Tibial artery (tissue), 4 donors: ENCODE data around the gene AIF1L.

Experiments used
- DNase-seq, 2 donors: peaks; one replicate each; pipeline ENCODE4 v3.0.0-alpha.2; 2019
- H3K27ac ChIP-seq, 2 donors: fragments of 200-600 bp; sonication (generic) in 1 of 2; 1 replicate in 1 of 2; 2 replicates in 1 of 2; pipeline ENCODE4 v1.5.1; 2018 to 2019; ENCODE audit warnings: mild to moderate bottlenecking in 1 of 2
- H3K27me3 ChIP-seq, 2 donors: fragments of 200-600 bp; sonication (generic) in 1 of 2; one replicate each; pipeline versions ENCODE4 v1.5.1 to v1.6.0; 2016 to 2019
- H3K36me3 ChIP-seq, 3 donors: fragments of 200-600 bp; sonication (generic) in 2 of 3; one replicate each; pipeline ENCODE4 v1.5.1; 2016 to 2019; ENCODE audit warnings: mild to moderate bottlenecking in 2 of 3
- H3K4me1 ChIP-seq, 4 donors: fragments of 200-600 bp; sonication (generic) in 2 of 4; 1 replicate in 3 of 4; 2 replicates in 1 of 4; pipeline ENCODE4 v1.5.1; 2016 to 2019
- H3K4me3 ChIP-seq, 2 donors: fragments of 200-600 bp; sonication (generic) in 1 of 2; 1 replicate in 1 of 2; 2 replicates in 1 of 2; pipeline ENCODE4 v1.5.1; 2018 to 2019; ENCODE audit warnings: mild to moderate bottlenecking in 2 of 2
- H3K9me3 ChIP-seq, 3 donors: fragments of 200-600 bp; sonication (generic) in 1 of 3; one replicate each; pipeline ENCODE4 v1.5.1; 2016 to 2019
- intact Hi-C: fragments of 100-400 bp; cut with DNase I; formaldehyde crosslinking; loops from one replicate; pipeline ENCODE4 v1.15.0; 2023; ENCODE audit warnings: low total_unique reads
- TF ChIP-seq, protein P1 (sequence below), 2 experiments: fragments of 200-600 bp in 1 of 2; fragments of 450-650 bp in 1 of 2; IDR thresholded peaks; one replicate each; pipeline ENCODE4 v1.5.1; 2017 to 2019; ENCODE audit warnings: antibody characterized with exemption in 2 of 2, mild to moderate bottlenecking in 1 of 2, moderate library complexity in 1 of 2

Gene AIF1L

GRCh38 chr9:131087354-131087893, 8.9 kb upstream of the AIF1L start:
- Histone ChIP-seq H3K4me1 (peaks cover 0 to 10% (median 0%) of the 10 kb centered on the region in 4 donors), H3K4me3 (no peak overlapping the region), H3K27me3 (peaks cover 0 to 7% of the 10 kb centered on the region in 2 donors), H3K9me3 (no peaks in the 10 kb centered on the region), H3K27ac (no peak overlapping the region), H3K36me3 (no peaks in the 10 kb centered on the region)
- TF ChIP-seq, protein P1, sequence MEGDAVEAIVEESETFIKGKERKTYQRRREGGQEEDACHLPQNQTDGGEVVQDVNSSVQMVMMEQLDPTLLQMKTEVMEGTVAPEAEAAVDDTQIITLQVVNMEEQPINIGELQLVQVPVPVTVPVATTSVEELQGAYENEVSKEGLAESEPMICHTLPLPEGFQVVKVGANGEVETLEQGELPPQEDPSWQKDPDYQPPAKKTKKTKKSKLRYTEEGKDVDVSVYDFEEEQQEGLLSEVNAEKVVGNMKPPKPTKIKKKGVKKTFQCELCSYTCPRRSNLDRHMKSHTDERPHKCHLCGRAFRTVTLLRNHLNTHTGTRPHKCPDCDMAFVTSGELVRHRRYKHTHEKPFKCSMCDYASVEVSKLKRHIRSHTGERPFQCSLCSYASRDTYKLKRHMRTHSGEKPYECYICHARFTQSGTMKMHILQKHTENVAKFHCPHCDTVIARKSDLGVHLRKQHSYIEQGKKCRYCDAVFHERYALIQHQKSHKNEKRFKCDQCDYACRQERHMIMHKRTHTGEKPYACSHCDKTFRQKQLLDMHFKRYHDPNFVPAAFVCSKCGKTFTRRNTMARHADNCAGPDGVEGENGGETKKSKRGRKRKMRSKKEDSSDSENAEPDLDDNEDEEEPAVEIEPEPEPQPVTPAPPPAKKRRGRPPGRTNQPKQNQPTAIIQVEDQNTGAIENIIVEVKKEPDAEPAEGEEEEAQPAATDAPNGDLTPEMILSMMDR (IDR thresholded peaks at IDR 0.05): no peak
- no peak for DNase-seq
- intact Hi-C loops: no loop called here

DNA sequence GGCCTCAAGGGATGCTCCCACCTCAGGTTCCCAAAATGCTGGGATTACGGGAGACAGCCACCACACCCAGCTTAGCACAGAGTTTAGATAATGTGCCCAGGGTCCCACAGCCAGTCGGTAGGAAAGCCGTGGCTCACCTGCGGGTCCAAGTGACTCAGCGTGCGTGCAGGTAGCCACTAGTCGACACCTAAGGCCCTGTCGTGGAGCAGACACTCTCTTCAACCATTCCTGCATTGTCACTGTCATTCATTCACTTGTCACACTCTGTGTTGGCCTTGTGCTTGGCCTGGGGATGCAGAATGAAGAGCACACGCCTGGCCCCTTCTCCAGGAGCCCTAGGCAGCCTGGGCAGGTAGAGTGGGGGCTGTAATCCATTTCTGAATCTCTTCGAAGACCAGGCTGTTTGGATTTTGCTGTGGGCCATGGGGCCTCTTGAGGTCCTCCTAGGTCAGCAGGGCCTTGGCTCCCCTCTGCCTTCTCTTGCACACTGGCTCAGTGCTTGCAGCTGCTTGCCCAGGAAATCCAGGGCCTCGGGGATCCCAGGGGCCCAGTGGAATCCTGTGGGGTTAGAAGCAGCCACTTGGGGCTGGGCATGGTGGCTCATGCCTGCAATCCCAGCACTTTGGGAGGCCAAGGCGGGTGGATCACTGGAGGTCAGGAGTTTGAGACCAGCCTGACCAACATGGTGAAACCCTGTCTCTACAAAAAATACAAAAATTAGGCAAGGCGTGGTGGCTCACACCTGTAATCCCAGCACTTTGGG, 6.1 kb upstream of the AIF1L start:
- Histone ChIP-seq H3K9me3 (no peaks in the 10 kb centered on the region), H3K4me3 (no peak overlapping the region), H3K4me1 (peaks cover 0 to 13% (median 0%) of the 10 kb centered on the region in 4 donors), H3K36me3 (no peaks in the 10 kb centered on the region), H3K27me3 (peaks cover 0 to 25% of the 10 kb centered on the region in 2 donors), H3K27ac (no peak overlapping the region)
- no peak for DNase-seq
- intact Hi-C loops: no loop called here
- TF ChIP-seq, protein P1 (IDR thresholded peaks at IDR 0.05): no peak

DNA sequence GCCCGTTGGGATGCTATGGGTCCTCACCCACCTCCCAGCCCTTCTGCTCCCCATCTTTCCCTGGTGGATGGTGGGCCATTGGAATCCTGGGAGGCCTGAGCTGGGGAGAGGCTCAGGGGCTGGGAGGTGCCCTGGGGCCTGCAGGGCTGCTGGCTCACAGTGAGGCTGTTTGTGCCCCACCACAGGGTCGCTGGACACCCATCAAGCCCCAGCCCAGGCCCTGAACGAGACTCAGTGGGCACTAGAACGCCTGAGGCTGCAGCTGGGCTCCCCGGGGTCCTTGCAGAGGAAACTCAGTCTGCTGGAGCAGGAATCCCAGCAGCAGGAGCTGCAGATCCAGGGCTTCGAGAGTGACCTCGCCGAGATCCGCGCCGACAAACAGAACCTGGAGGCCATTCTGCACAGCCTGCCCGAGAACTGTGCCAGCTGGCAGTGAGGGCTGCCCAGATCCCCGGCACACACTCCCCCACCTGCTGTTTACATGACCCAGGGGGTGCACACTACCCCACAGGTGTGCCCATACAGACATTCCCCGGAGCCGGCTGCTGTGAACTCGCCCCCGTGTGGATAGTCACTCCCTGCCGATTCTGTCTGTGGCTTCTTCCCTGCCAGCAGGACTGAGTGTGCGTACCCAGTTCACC, 4.9 kb upstream of the AIF1L start:
- TF ChIP-seq, protein P1 (IDR thresholded peaks at IDR 0.05): no peak
- H3K27ac ChIP-seq: no peak overlapping the region
- no peak for DNase-seq
- H3K27me3 ChIP-seq: peaks cover 0 to 31% of the 10 kb centered on the region in 2 donors
- no peaks in the 10 kb centered on the region for H3K9me3 ChIP-seq
- intact Hi-C loops: no loop called here
- H3K4me1 ChIP-seq: peaks cover 0 to 22% (median 4%) of the 10 kb centered on the region in 4 donors
- H3K36me3 ChIP-seq: no peaks in the 10 kb centered on the region
- no peak overlapping the region for H3K4me3 ChIP-seq

GRCh38 chr9:131092030-131092429, 4.3 kb upstream of the AIF1L start:
- Histone ChIP-seq H3K27me3 (peaks cover 0 to 31% of the 10 kb centered on the region in 2 donors), H3K27ac (no peak overlapping the region), H3K4me1 (peaks cover 0 to 28% (median 9%) of the 10 kb centered on the region in 4 donors), H3K9me3 (no peaks in the 10 kb centered on the region), H3K4me3 (no peak overlapping the region), H3K36me3 (no peaks in the 10 kb centered on the region)
- TF ChIP-seq, protein P1 (IDR thresholded peaks at IDR 0.05): no peak
- intact Hi-C loops: no loop called here
- no peak for DNase-seq

DNA sequence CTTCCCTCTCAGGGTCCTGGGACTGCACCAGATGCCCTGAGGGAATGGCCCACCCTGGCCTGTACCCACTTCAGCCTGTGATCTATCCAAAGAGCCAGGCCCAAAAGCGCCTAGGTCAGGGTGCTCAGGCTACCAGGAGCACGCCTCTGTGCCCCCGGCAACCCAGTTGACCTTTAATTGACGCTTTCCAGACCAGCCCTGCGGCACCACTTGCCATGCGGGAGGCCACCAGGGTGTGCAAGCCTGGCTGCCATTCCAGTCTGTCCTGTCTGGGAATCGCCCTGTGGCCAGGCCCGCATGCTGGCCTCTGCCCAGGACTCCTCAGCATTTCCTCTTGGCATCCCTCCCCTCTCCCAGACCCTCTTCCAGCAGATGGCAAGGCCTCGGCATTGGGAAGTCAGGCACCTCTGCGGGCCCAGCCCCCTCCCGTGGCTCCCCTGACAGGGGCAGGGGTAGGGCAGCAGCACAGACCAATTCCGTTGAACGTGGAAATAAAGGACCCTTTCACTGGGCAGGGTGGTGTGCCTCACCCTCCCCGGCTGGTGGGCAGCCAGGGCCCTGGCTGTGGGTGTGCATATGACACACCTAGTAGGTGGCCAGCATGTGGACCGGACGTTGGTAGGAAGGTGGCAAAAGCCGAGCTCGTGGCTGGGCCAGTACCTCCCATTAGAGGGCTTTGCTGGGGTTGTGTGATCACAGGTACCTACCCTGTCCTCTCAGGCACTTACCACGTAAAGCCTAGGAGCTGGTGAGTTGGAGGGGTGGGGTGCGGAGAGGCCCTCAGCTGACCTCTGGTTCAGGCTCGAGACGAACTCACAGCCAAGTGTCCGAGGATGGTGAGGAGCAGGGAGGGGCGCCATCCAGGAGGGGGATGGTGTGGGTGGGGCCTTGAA, 3.5 kb upstream of the AIF1L start:
- Histone ChIP-seq H3K4me3 (no peak overlapping the region), H3K27me3 (peaks cover 0 to 28% of the 10 kb centered on the region in 2 donors), H3K36me3 (no peaks in the 10 kb centered on the region), H3K9me3 (no peaks in the 10 kb centered on the region), H3K4me1 (peaks cover 0 to 35% (median 17%) of the 10 kb centered on the region in 4 donors), H3K27ac (no peak overlapping the region)
- intact Hi-C loops: no loop called here
- no peak for DNase-seq
- TF ChIP-seq, protein P1 (IDR thresholded peaks at IDR 0.05): no peak
